MM.1S (cell line): Measurements from ENCODE around the gene ARHGAP30.

Source experiments
- DNase-seq: peaks from one replicate; pipeline ENCODE4 v3.0.0-alpha.2; 2015
- H2AFZ ChIP-seq: fragments of 300-600 bp; sonication (generic); 2 replicates; pipeline ENCODE4 v1.6.0; 2016; ENCODE audit warnings: antibody characterized with exemption, low read length
- H3F3A ChIP-seq: fragments of 300-600 bp; sonication (generic); 2 replicates; pipeline ENCODE4 v1.6.1; 2016; ENCODE audit warnings: mild to moderate bottlenecking, antibody characterized with exemption, low read length, moderate library complexity, mixed read lengths; ENCODE audit not compliant: insufficient read depth
- H3K27ac ChIP-seq: fragments of 300-600 bp; sonication (generic); 2 replicates; pipeline ENCODE4 v1.5.1; 2016; ENCODE audit warnings: mild to moderate bottlenecking, low read length
- H3K27me3 ChIP-seq: fragments of 300-600 bp; sonication (generic); replicated peaks from 2 replicates; pipeline ENCODE4 v1.6.0; 2016; ENCODE audit warnings: low read length; ENCODE audit not compliant: insufficient read depth
- H3K36me3 ChIP-seq: fragments of 300-600 bp; sonication (generic); replicated peaks from 2 replicates; pipeline ENCODE4 v1.6.1; 2016; ENCODE audit warnings: mild to moderate bottlenecking, low read length, mixed read lengths; ENCODE audit not compliant: insufficient read depth
- H3K4me1 ChIP-seq: fragments of 300-600 bp; sonication (generic); 2 replicates; pipeline ENCODE4 v1.6.1; 2016; ENCODE audit warnings: low read length, mixed read lengths
- H3K4me2 ChIP-seq: fragments of 300-600 bp; sonication (generic); 2 replicates; pipeline ENCODE4 v1.6.0; 2016; ENCODE audit warnings: low read depth, low read length
- H3K4me3 ChIP-seq: fragments of 300-600 bp; sonication (generic); 2 replicates; pipeline ENCODE4 v1.5.1; 2016; ENCODE audit warnings: low read length, mixed read lengths
- H3K79me2 ChIP-seq: fragments of 300-600 bp; sonication (generic); 2 replicates; pipeline ENCODE4 v1.6.1; 2016; ENCODE audit warnings: mixed run types, low read length, mixed read lengths
- H3K9ac ChIP-seq: fragments of 300-600 bp; sonication (generic); 2 replicates; pipeline ENCODE4 v1.6.1; 2016; ENCODE audit warnings: low read length, mixed read lengths
- H3K9me2 ChIP-seq: fragments of 300-600 bp; sonication (generic); replicated peaks from 2 replicates; pipeline ENCODE4 v1.6.1; 2016; ENCODE audit warnings: mild to moderate bottlenecking, low read length, mixed read lengths; ENCODE audit not compliant: insufficient read depth
- H3K9me3 ChIP-seq: fragments of 300-600 bp; sonication (generic); replicated peaks from 2 replicates; pipeline ENCODE4 v1.6.1; 2016; ENCODE audit warnings: mild to moderate bottlenecking, low read length, mixed read lengths; ENCODE audit not compliant: insufficient read depth
- H4K20me1 ChIP-seq: fragments of 300-600 bp; sonication (generic); 2 replicates; pipeline ENCODE4 v1.6.1; 2016; ENCODE audit warnings: mild to moderate bottlenecking, low read length, moderate library complexity, mixed read lengths; ENCODE audit not compliant: insufficient read depth
- CTCF ChIP-seq: fragments of 300-600 bp; sonication (generic); IDR thresholded peaks from 2 replicates; pipeline ENCODE4 v1.5.1; 2016; ENCODE audit warnings: antibody characterized with exemption, low read length, mixed read lengths
- EZH2 ChIP-seq: fragments of 300-600 bp; sonication (generic); optimal IDR thresholded peaks from 2 replicates; pipeline ENCODE3; 2017; ENCODE audit warnings: low read depth, mild to moderate bottlenecking, antibody characterized with exemption, low read length, mixed read lengths
- EZH2phosphoT487 ChIP-seq: fragments of 300-600 bp; sonication (generic); IDR thresholded peaks from 2 replicates; pipeline ENCODE4 v1.6.1; 2018; ENCODE audit warnings: antibody characterized with exemption, low read length

ARHGAP30 gene

DNA sequence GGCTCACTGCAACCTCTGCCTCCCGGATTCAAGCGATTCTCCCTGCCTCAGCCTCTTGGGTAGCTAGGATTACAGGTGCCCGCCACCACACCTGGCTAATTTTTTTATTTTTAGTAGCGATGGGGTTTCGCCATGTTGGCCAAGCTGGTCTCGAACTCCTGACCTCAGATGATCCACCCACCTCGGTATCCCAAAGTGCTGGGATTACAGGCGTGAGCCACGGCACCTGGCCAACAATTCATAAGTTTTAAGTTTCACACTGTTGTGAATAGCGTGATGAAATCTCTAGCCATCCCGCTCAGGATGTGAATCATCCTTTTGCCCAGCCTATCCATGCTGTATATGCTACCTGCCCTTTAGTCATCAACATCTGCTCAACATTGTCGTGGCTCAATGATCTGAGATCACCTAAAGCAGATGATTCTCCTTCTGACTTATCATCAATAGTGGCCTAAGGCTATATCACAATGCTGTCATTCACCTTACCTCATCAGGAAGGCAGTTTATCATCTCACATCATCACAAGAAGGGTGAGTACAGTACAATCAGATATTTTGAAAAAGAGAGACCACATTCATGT, 45.5 kb upstream of the ARHGAP30 start:
- Histone ChIP-seq H3K27ac (no peak overlapping the region), H3K9ac (no peak overlapping the region)
- TF ChIP-seq EZH2 (no peak), EZH2phosphoT487 (no peak), CTCF (no peak)

GRCh38 chr1:161114556-161114955, 44.9 kb upstream of the ARHGAP30 start:
- Histone ChIP-seq H3K27ac (no peak overlapping the region), H3K79me2 (peaks cover 97% of the 10 kb centered on the region), H3K4me3 (no peak overlapping the region), H3K36me3 (no peaks in the 10 kb centered on the region; the same call in 1 of the 2 replicates), H3F3A (peaks cover 12% of the 10 kb centered on the region; the same call in 1 of the 2 replicates), H3K9me2 (no peaks in the 10 kb centered on the region), H3K27me3 (no peaks in the 10 kb centered on the region), H3K4me1 (peaks cover 29% of the 10 kb centered on the region), H3K9me3 (no peaks in the 10 kb centered on the region), H3K9ac (no peak overlapping the region), H3K4me2 (no peak overlapping the region), H2AFZ (no peak overlapping the region), H4K20me1 (peaks cover 10% of the 10 kb centered on the region; the same call in 1 of the 2 replicates)
- no peak for DNase-seq
- TF ChIP-seq CTCF (no peak), EZH2 (no peak)

More for the DNA sequence above, 45.5 kb upstream of the ARHGAP30 start:
- Histone ChIP-seq H3F3A (peaks cover 15% of the 10 kb centered on the region; the same call in 1 of the 2 replicates), H4K20me1 (peaks cover 10% of the 10 kb centered on the region; the same call in 1 of the 2 replicates), H2AFZ (no peak overlapping the region), H3K27me3 (no peaks in the 10 kb centered on the region), H3K9me3 (no peaks in the 10 kb centered on the region), H3K4me3 (no peak overlapping the region), H3K9me2 (no peaks in the 10 kb centered on the region), H3K36me3 (no peaks in the 10 kb centered on the region; the same call in 1 of the 2 replicates), H3K79me2 (peaks cover 92% of the 10 kb centered on the region), H3K4me2 (no peak overlapping the region), H3K4me1 (peaks cover 36% of the 10 kb centered on the region)
- no peak for DNase-seq

DNA sequence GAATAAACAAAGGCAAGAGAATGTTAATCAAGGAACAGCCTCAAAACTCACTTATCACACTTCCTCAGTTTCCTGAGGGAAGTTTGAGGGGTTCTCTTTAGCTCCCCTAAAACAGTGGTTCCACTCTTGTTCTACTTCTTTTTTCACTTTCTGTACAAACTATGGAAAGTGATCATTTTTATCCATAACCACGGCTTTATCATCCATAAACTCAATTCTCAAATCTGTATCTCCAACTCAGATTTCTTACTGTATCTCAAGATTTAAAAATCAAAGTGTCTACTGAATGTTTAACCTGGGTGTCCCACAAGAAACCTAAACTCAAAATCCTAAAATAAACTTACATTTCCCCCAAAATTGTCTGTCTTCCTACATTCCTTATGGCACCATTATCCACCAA, 44.2 kb upstream of the ARHGAP30 start:
- peaks cover 98% of the 10 kb centered on the region for H3K79me2 ChIP-seq
- peaks cover 23% of the 10 kb centered on the region for H3K4me1 ChIP-seq
- H3K9ac ChIP-seq, result no peak overlapping the region
- H3K9me2 ChIP-seq, result no peaks in the 10 kb centered on the region
- DNase-seq, result no peak
- H3K27ac ChIP-seq, result no peak overlapping the region
- TF ChIP-seq EZH2phosphoT487 (no peak), CTCF (no peak)
- no peaks in the 10 kb centered on the region; the same call in 1 of the 2 replicates for H3K36me3 ChIP-seq
- no peak overlapping the region for H2AFZ ChIP-seq
- H3K27me3 ChIP-seq, result no peaks in the 10 kb centered on the region
- H3K4me3 ChIP-seq, result no peak overlapping the region
- H3K4me2 ChIP-seq, result no peak overlapping the region
- H3K9me3 ChIP-seq, result no peaks in the 10 kb centered on the region
- H4K20me1 ChIP-seq, result peaks cover 10% of the 10 kb centered on the region; the same call in 1 of the 2 replicates
- peaks cover 5% of the 10 kb centered on the region; the same call in 1 of the 2 replicates for H3F3A ChIP-seq
